ENCODE results near the gene WHAMM. TPM values are rescaled to one million over a fixed set of nuclear protein-coding genes. Genes with fewer than 3 reads are reported as not detected.

Gene WHAMM
- total and polyA plus RNA-seq, 12 donors = 3.7 to 10.0 (median 6.9) TPM

- intact Hi-C loops (cut with DNase I) = loop anchor here in 1 of 2 donors (10.0 kb wide), 1 partner anchor 258 kb away; the partner anchor contains the start of gene RPS17
- H3K27me3 ChIP-seq = no peaks in the 10 kb centered on the region
- 61 to 83% (median 72%) methylated on average over 1 of the region's 1 CpG for WGBS, 4 donors
- H3K9me3 ChIP-seq (replicated peaks in 1 of 3) = no peaks in the 10 kb centered on the region
- no peak for DNase-seq
- no peak overlapping the region for H3K4me3 ChIP-seq
- no peaks in the 10 kb centered on the region for H3K36me3 ChIP-seq (replicated peaks in 1 of 2)
- no peak for TF ChIP-seq CTCF (IDR thresholded peaks at IDR 0.05)
- no peak for TF ChIP-seq POLR2A (IDR thresholded peaks at IDR 0.05)
- H3K27ac ChIP-seq = no peak overlapping the region
- no peaks in the 10 kb centered on the region for H3K4me1 ChIP-seq (replicated peaks in 1 of 2)
Measured at GRCh38 chr15:82802497-82802896, 6.9 kb upstream of the WHAMM start.

- Histone ChIP-seq H3K4me1 (replicated peaks in 1 of 2) (peaks cover 0 to 4% of the 10 kb centered on the region in 2 donors), H3K4me3 (no peak overlapping the region), H3K27ac (no peak overlapping the region), H3K27me3 (no peaks in the 10 kb centered on the region), H3K9me3 (replicated peaks in 1 of 3) (no peaks in the 10 kb centered on the region), H3K36me3 (replicated peaks in 1 of 2) (no peaks in the 10 kb centered on the region)
- intact Hi-C loops (cut with DNase I) = loop anchor here in 1 of 2 donors (10.0 kb wide), 1 partner anchor 259 kb away; the partner anchor contains the start of gene RPS17
- DNase-seq = no peak
- no peak for TF ChIP-seq POLR2A (IDR thresholded peaks at IDR 0.05)
- TF ChIP-seq CTCF (IDR thresholded peaks at IDR 0.05) = no peak
- 88 to 97% (median 94%) methylated on average over 2 of the region's 2 CpGs for WGBS, 4 donors
Measured at GRCh38 chr15:82803793-82804574, 5.4 kb upstream of the WHAMM start.

DNA sequence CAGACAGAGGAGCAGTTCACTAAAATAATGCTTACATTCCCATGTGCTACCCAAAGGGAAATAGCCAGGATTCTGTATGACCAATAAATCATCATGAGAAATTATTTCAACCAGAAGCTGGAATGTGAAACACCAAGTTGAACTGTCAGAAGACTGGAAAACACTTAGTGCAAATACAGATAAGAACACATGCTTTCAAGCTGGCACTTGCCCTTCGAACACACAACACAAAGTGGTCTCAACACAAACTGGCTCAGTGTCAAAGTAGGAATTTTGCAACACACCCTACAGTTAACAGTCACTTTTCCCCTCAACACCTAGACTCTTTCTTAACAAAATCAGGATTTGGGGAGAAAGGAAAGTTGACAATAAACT lies 4.9 kb upstream of the WHAMM start:
- 57 to 82% (median 71%) methylated on average over 1 of the region's 1 CpG for WGBS, 4 donors
- Histone ChIP-seq H3K9me3 (replicated peaks in 1 of 3) (no peaks in the 10 kb centered on the region), H3K36me3 (replicated peaks in 1 of 2) (no peaks in the 10 kb centered on the region), H3K27me3 (no peaks in the 10 kb centered on the region), H3K4me1 (replicated peaks in 1 of 2) (peaks cover 0 to 6% of the 10 kb centered on the region in 2 donors), H3K4me3 (no peak overlapping the region), H3K27ac (no peak overlapping the region)
- TF ChIP-seq POLR2A (IDR thresholded peaks at IDR 0.05) = no peak
- TF ChIP-seq CTCF (IDR thresholded peaks at IDR 0.05) = no peak
- DNase-seq = no peak
- intact Hi-C loops (cut with DNase I) = loop anchor here in 1 of 2 donors (10.0 kb wide), 1 partner anchor 260 kb away; the partner anchor contains the start of gene RPS17

GRCh38 chr15:82805994-82806406 lies 3.4 kb upstream of the WHAMM start, which contains the start of gene FSD2:
Gene FSD2, minus strand, starts transcription at chr15:82806069. Its CDS starts 18,679 bp downstream, at chr15:82787390.
- 73 to 90% (median 79%) methylated on average over 2 of the region's 2 CpGs for WGBS, 4 donors
- no peak for DNase-seq
- no peak within 1 kb of the TSS for H3K4me3 ChIP-seq
- H3K9me3 ChIP-seq (replicated peaks in 1 of 3) = no peaks in the 10 kb centered on the region
- no peaks in the 10 kb centered on the region for H3K27me3 ChIP-seq
- TF ChIP-seq CTCF (IDR thresholded peaks at IDR 0.05) = no peak
- no peak for TF ChIP-seq POLR2A (IDR thresholded peaks at IDR 0.05)
- H3K27ac ChIP-seq = no peak within 1 kb of the TSS
- intact Hi-C loops (cut with DNase I) = loop anchor here in 1 of 2 donors (10.0 kb wide), 1 partner anchor 261 kb away; the partner anchor contains the start of gene RPS17
- no peaks in the 10 kb centered on the region for H3K36me3 ChIP-seq (replicated peaks in 1 of 2)
- H3K4me1 ChIP-seq (replicated peaks in 1 of 2) = peaks cover 5 to 7% of the 10 kb centered on the region in 2 donors

Data from adrenal gland (tissue), 12 donors.